ENCODE data around the gene RHOC.
"Not testable (repeated sequence)": the region's sequence is repeated elsewhere in the genome, so short reads cannot be mapped to it uniquely, and the experiment has no call there.

RHOC gene

DNA sequence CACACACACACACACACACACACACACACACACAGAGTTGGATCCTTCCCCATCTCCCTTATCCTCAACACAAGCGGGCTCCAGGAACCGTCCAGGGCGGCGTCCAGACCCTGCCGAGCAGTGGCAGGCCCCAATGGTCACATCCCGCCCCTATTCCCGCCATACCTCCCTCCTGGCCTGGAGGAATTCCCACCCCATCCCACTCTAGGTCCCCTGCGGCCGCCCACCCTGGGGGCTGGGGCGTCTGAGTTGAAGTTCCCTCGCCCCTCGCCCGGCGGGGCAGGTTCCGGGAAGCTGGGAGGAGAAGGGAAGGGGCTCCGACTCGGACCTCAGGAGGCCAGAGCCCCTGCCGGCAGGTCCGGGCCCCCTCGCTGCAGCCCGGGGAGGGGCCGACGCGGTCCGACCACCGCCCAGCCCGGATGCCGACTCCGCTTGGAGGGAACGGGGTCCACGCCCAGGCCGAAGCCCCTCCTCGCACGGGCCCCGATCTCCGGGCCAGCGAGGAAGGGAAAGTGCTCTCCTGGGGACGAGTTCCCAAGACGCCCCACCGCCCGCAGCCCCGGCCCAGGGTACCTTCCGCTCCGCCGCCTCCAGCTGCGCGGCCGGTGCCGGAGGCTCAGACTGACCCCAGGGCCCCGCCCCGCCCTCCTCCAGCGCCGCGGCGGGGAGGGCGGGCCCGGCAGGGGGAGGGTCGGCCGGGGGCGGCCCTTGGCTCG is at the start of gene RHOC:
TSS of gene RHOC (minus strand) at position 623 of the 716 bp plus-strand sequence. CDS start 3,328 bp downstream, outside the sequence.
- peak; percentile 45 for DNase-seq

DNA sequence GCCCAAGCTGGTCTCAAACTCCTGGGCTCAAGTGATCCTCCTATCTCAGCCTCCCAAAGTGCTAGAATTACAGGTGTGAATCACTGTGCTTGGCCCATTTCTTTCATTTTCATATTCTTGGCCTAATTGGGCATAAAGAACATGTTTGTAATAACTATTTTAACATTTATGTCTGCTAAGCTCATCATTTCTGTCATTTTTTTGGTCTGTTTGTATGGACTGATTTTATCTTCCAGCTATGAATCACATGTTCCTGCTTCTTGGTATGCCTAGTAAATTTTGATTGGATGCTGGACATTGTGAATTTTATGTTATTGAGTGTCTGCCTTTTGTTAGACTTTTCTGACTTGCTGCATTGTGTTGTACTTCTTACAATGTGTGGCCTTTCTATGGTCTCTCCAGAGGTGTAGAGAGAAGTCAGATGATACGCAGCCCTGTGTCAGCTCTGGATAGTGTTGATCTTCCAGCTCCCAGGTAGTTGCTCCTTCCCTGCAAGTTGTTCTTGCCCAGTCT is 47.2 kb upstream of the RHOC start:
- no peak for DNase-seq

- DNase-seq = no peak
Observed at GRCh38 chr1:112748396-112748795, 41.5 kb upstream of the RHOC start.

- DNase-seq = no peak
Observed at GRCh38 chr1:112744009-112744578, 37.2 kb upstream of the RHOC start.

- DNase-seq = no peak
Observed at GRCh38 chr1:112743174-112744008, 36.5 kb upstream of the RHOC start.

- DNase-seq = no peak
Observed at GRCh38 chr1:112737573-112737972, 30.6 kb upstream of the RHOC start.

DNA sequence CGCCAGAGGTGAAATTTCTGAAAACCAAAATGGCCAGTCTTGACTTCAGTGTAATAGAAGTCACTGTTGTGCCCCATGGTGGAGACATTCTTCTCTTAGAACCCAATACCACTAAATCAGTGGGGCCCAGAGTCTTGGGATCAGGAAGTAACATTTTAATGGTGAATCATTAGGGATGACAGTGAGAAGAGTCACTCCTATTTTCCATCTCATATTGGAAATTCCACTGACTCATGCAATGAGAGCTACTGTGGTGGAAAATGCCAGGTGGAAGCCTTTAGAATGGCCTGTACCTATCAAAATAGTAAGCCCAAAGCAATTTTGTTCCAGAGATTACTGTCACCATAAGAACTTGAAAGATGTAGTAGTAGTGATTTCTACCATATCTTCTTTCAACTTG is 28.8 kb upstream of the RHOC start:
- no peak for DNase-seq

- DNase-seq = no peak
Observed at GRCh38 chr1:112731451-112731850, 24.5 kb upstream of the RHOC start.

GRCh38 chr1:112729909-112730308 is 23.0 kb upstream of the RHOC start:
- no peak for DNase-seq

DNA sequence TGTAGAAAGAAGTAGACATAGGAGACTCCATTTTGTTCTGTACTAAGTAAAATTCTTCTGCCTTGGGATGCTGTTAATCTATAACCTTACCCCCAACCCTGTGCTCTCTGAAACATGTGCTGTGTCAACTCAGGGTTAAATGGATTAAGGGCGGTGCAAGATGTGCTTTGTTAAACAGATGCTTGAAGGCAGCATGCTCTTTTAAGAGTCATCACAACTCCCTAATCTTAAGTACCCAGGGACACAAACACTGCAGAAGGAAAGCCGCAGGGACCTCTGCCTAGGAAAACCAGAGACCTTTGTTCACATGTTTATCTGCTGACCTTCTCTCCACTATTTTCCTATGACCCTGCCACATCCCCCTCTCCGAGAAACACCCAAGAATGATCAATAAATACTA is 22.1 kb upstream of the RHOC start:
- DNase-seq = not testable (repeated sequence)

- DNase-seq = not testable (repeated sequence)
Observed at GRCh38 chr1:112728306-112728971, 21.5 kb upstream of the RHOC start.

- DNase-seq = no peak
Observed at GRCh38 chr1:112727716-112728115, 20.8 kb upstream of the RHOC start.

DNA sequence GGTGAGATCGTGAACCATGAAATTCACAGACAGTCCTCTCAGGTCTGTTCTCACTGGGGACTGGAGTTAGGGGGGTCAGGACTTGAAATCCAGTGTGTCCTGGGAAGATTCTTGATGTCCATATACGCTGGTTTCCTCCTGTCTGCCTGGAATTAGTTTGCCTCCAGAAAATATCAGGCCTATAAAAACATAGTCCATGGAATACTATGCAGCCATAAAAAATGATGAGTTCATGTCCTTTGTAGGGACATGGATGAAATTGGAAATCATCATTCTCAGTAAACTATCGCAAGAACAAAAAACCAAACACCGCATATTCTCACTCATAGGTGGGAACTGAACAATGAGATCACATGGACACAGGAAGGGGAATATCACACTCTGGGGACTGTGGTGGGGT is 17.3 kb upstream of the RHOC start:
- DNase-seq = not testable (repeated sequence)

DNA sequence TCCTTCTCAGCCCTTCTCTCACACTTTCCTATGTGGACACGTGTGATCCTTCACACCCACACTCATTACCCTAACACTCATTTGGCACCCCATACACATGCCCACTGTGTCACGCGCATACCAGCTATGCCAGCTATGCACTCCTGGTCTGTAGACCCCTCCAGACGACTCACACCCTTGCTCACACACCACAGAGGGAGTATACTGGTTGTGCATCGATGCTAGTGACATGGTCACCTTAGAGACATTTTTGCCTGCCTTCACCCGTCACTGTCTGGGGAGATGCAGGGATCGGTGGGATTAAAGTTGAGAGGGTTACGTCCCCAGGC is 16.5 kb upstream of the RHOC start:
- DNase-seq = no peak

GRCh38 chr1:112722601-112723510 is 15.9 kb upstream of the RHOC start:
- no peak for DNase-seq

- no peak for DNase-seq
Observed at GRCh38 chr1:112721966-112722524, 15.1 kb upstream of the RHOC start.

- DNase-seq = not testable (repeated sequence)
Observed at GRCh38 chr1:112721294-112721693, 14.4 kb upstream of the RHOC start.

GRCh38 chr1:112720800-112721199 is 13.9 kb upstream of the RHOC start:
- DNase-seq = no peak

- no peak for DNase-seq
Observed at GRCh38 chr1:112719706-112720105, 12.8 kb upstream of the RHOC start.

GRCh38 chr1:112718691-112719418 is 11.9 kb upstream of the RHOC start:
- DNase-seq = peak; percentile 74

GRCh38 chr1:112717263-112717873 is 10.4 kb upstream of the RHOC start:
- no peak for DNase-seq

All from CD4-positive, alpha-beta T cell treated with Interleukin-21 for 1 hour (primary cell).